Stomach (tissue), 9 donors: Measurements from ENCODE around the gene RASD1. TPM values are rescaled to one million over a fixed set of nuclear protein-coding genes. Genes with fewer than 3 reads are reported as not detected.
A peak's percentile ranks its signal among the peaks of the same experiment; 100 is the strongest.

Source experiments
- DNase-seq, 2 donors: peaks; one replicate each; pipeline versions ENCODE4 v3.0.0 to v3.0.0-alpha.2; 2013 to 2019
- H3K27ac ChIP-seq, 5 donors: fragments of 200-600 bp in 4 of 5; sonication (generic) in 4 of 5; one replicate each; pipeline ENCODE4 v1.5.1; 2013 to 2019; ENCODE audit warnings: mild to moderate bottlenecking in 1 of 5, moderate library complexity in 1 of 5
- H3K27me3 ChIP-seq, 3 donors: fragments of 200-600 bp; sonication (generic); one replicate each; pipeline ENCODE4 v1.5.1; 2017 to 2019; ENCODE audit warnings: mixed run types in 1 of 3
- H3K36me3 ChIP-seq, 4 donors: fragments of 200-600 bp; sonication (generic); 1 replicate in 3 of 4; 2 replicates in 1 of 4; pipeline ENCODE4 v1.5.1; 2016 to 2019
- H3K4me1 ChIP-seq, 4 donors: fragments of 200-600 bp; sonication (generic); one replicate each; pipeline ENCODE4 v1.5.1; 2016 to 2019
- H3K4me3 ChIP-seq, 4 donors: fragments of 200-600 bp; sonication (generic) in 3 of 4; one replicate each; pipeline ENCODE4 v1.5.1; 2016 to 2019; ENCODE audit warnings: mild to moderate bottlenecking in 1 of 4
- H3K9me3 ChIP-seq, 4 donors: fragments of 200-600 bp; sonication (generic); one replicate each; pipeline ENCODE4 v1.5.1; 2016 to 2019
- EP300 ChIP-seq: sonication (generic); formaldehyde crosslinking; IDR thresholded peaks from one replicate; pipeline ENCODE4 v1.6.1; 2017; ENCODE audit warnings: antibody characterized with exemption
- POLR2A ChIP-seq, 4 donors: fragments of 450-650 bp; IDR thresholded peaks; one replicate each; pipeline ENCODE4 v1.6.1; 2016; ENCODE audit warnings: antibody characterized with exemption in 4 of 4, control low read depth in 2 of 4, mild to moderate bottlenecking in 1 of 4, moderate library complexity in 1 of 4
- POLR2AphosphoS5 ChIP-seq, 3 donors: sonication (generic); formaldehyde crosslinking; IDR thresholded peaks; one replicate each; pipeline ENCODE4 v1.6.1; 2016; ENCODE audit warnings: antibody characterized with exemption in 3 of 3
- WGBS, 5 donors: extraction: QIAGEN DNeasy Blood & Tissue Kit in 3 of 5; methylation state at CpG; one replicate each; pipeline versions ENCODE4 v1.1.5 to v1.1.7; 2013 to 2018; 5-methylcytosine and 5-hydroxymethylcytosine counted together
- intact Hi-C: fragments of 100-400 bp; cut with DNase I; formaldehyde crosslinking; loops from one replicate; pipeline ENCODE4 v1.15.1; 2023; ENCODE audit warnings: low total_unique reads
- polyA plus RNA-seq, 3 donors: library from polyadenylated mRNA; stranded (reverse); fragments of 200-250 nt; gene quantifications; one replicate each; pipeline ENCODE4 v1.2.3, GENCODE V29; 2013
- total RNA-seq, 5 donors: library from RNA; depleted of rRNA; stranded (reverse); fragments of >200 nt; gene quantifications; one replicate each; pipeline versions ENCODE4 v1.1.0 to v1.2.3, GENCODE V29; 2014 to 2016
- TF ChIP-seq, protein P1 (sequence below), 7 experiments: fragments of 450-650 bp in 4 of 7; fragments of 200-600 bp in 3 of 7; sonication (generic) in 3 of 7; IDR thresholded peaks; one replicate each; pipeline ENCODE4 v1.5.1; 2016 to 2019; ENCODE audit warnings: antibody characterized with exemption in 7 of 7, control low read depth in 2 of 7, mild to moderate bottlenecking in 1 of 7
- donor health status: healthy with polysubstance abuse.
- donor health status: Bipolar disorder and iron deficiency.
- donor health status: healthy.

Gene RASD1
- total and polyA plus RNA-seq, 8 donors = 3.7 to 72.9 (median 14.0) TPM

- WGBS, 5 donors = 91 to 97% (median 95%) methylated on average over 8 to 10 of the region's 10 CpGs
- Histone ChIP-seq H3K36me3 (peaks cover 0 to 2% (median 1%) of the 10 kb centered on the region in 4 donors), H3K9me3 (no peaks in the 10 kb centered on the region), H3K4me3 (no peak overlapping the region), H3K27me3 (peaks cover 0 to 17% (median 12%) of the 10 kb centered on the region in 3 donors), H3K4me1 (peaks cover 16 to 43% (median 38%) of the 10 kb centered on the region in 4 donors), H3K27ac (no peak overlapping the region)
- DNase-seq = peak in 1 of 2 donors; percentile 5
- intact Hi-C loops = loop anchor here (10.0 kb wide), 1 partner anchor 143 kb away; no protein-coding TSS in a partner anchor
- TF ChIP-seq POLR2A (IDR thresholded peaks at IDR 0.05) (no peak), POLR2AphosphoS5 (IDR thresholded peaks at IDR 0.05) (no peak), EP300 (no peak)
- TF ChIP-seq, protein P1, sequence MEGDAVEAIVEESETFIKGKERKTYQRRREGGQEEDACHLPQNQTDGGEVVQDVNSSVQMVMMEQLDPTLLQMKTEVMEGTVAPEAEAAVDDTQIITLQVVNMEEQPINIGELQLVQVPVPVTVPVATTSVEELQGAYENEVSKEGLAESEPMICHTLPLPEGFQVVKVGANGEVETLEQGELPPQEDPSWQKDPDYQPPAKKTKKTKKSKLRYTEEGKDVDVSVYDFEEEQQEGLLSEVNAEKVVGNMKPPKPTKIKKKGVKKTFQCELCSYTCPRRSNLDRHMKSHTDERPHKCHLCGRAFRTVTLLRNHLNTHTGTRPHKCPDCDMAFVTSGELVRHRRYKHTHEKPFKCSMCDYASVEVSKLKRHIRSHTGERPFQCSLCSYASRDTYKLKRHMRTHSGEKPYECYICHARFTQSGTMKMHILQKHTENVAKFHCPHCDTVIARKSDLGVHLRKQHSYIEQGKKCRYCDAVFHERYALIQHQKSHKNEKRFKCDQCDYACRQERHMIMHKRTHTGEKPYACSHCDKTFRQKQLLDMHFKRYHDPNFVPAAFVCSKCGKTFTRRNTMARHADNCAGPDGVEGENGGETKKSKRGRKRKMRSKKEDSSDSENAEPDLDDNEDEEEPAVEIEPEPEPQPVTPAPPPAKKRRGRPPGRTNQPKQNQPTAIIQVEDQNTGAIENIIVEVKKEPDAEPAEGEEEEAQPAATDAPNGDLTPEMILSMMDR (IDR thresholded peaks at IDR 0.05) = no peak
Measured at GRCh38 chr17:17497845-17498520, 1.8 kb upstream of the RASD1 start.

DNA sequence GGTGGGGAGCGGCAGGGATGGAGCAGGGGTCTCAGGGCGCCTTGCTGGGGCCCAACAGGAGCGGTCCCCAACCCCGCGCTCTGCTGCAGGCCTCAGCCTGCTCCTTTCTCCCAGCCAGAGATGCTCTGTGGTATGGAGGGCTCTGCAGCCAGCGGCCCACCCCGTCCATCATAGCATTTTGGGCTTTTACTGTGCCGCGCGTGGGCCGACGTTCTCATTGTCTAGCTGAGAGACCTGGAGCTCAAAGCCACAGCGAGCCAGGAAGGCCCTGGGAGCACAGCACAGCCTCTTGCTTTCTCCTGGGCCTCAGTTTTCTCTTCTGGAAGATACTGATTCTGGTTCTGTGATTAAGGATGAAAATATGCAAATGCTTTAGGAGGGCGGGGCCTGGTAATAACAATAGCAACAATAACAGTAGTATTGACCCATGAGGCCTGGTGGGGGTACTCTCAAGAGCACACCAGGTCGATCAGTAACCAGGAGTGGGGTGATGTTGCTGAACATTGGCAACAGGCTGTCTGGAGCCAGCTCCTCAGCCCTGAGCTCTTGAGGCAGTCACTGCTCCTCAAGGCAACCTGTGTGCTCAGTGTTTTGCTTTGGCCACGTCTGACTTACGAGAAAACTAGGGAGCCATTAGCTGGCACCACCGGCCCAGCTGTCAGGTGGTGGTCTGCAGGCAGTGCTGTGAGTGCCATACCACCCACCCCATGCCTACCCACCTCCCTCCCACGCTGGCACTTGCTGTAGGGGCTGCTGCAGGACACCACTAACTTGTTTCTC lies 1.1 kb upstream of the RASD1 start:
- Histone ChIP-seq H3K27ac (peak overlapping the region in 4 of 5 donors; percentile 85 to 92 (median 90)), H3K4me1 (peaks cover 16 to 47% (median 43%) of the 10 kb centered on the region in 4 donors), H3K4me3 (peak overlapping the region; percentile 58 to 64 (median 62)), H3K9me3 (no peaks in the 10 kb centered on the region), H3K27me3 (peaks cover 0 to 17% (median 12%) of the 10 kb centered on the region in 3 donors), H3K36me3 (peaks cover 3 to 10% (median 6%) of the 10 kb centered on the region in 4 donors)
- peak in 1 of 2 donors; percentile 7 for DNase-seq
- TF ChIP-seq POLR2AphosphoS5 (IDR thresholded peaks at IDR 0.05) = no peak
- TF ChIP-seq, protein P1 (IDR thresholded peaks at IDR 0.05) = peak in 1 of 7 experiments; percentile 23
- intact Hi-C loops = loop anchor here (10.0 kb wide), 1 partner anchor 142 kb away; no protein-coding TSS in a partner anchor
- 41 to 56% (median 43%) methylated on average over 15 to 19 of the region's 19 CpGs for WGBS, 5 donors

- Histone ChIP-seq H3K9me3 (no peaks in the 10 kb centered on the region), H3K27ac (peak overlapping the region; percentile 85 to 92 (median 90)), H3K36me3 (peaks cover 12 to 26% (median 22%) of the 10 kb centered on the region in 4 donors), H3K27me3 (peaks cover 0 to 17% (median 12%) of the 10 kb centered on the region in 3 donors), H3K4me3 (peak overlapping the region; percentile 58 to 64 (median 62)), H3K4me1 (peaks cover 21 to 55% (median 55%) of the 10 kb centered on the region in 4 donors)
- peak in 1 of 2 donors; percentile 67 for DNase-seq
- WGBS, 5 donors = 0 to 1% (median 1%) methylated on average over 30 to 65 of the region's 65 CpGs
- intact Hi-C loops = loop anchor here (10.0 kb wide), 1 partner anchor 141 kb away; no protein-coding TSS in a partner anchor
- TF ChIP-seq, protein P1 (IDR thresholded peaks at IDR 0.05) = no peak
- TF ChIP-seq EP300 (no peak), POLR2AphosphoS5 (IDR thresholded peaks at IDR 0.05) (no peak), POLR2A (IDR thresholded peaks at IDR 0.05) (no peak)
Measured at GRCh38 chr17:17495536-17496188, 533 bp downstream of the RASD1 start.
